Effector memory CD4-positive, alpha-beta T cell (primary cell): Measurements from ENCODE around the gene RMND5B.
"Not testable (repeated sequence)": the region's sequence is repeated elsewhere in the genome, so short reads cannot be mapped to it uniquely, and the experiment has no call there.

Source experiments
- DNase-seq, 3 donors: peaks; one replicate each; pipeline ENCODE4 v3.0.0-alpha.2; 2020
- H3K27ac ChIP-seq: 2 replicates; pipeline ENCODE4 v1.7.0; 2013; ENCODE audit warnings: mild to moderate bottlenecking, low read length, moderate library complexity; ENCODE audit not compliant: insufficient read depth, poor library complexity, severe bottlenecking
- H3K27me3 ChIP-seq: replicated peaks from 2 replicates; pipeline ENCODE4 v1.7.0; 2013; ENCODE audit warnings: mild to moderate bottlenecking, low read length; ENCODE audit not compliant: insufficient read depth, control insufficient read depth, poor library complexity, severe bottlenecking
- H3K36me3 ChIP-seq: 2 replicates; pipeline ENCODE4 v1.7.0; 2013; ENCODE audit warnings: mild to moderate bottlenecking, low read length, moderate library complexity; ENCODE audit not compliant: control insufficient read depth, insufficient read depth
- H3K4me1 ChIP-seq: 2 replicates; pipeline ENCODE4 v1.7.0; 2013; ENCODE audit warnings: low read length, mild to moderate bottlenecking; ENCODE audit not compliant: control insufficient read depth, insufficient read depth, poor library complexity, severe bottlenecking
- H3K4me3 ChIP-seq: 2 replicates; pipeline ENCODE4 v1.7.0; 2013; ENCODE audit warnings: low read length, low read depth, mild to moderate bottlenecking; ENCODE audit not compliant: insufficient read depth, poor library complexity, severe bottlenecking
- H3K9me3 ChIP-seq: 2 replicates; pipeline ENCODE4 v1.7.0; 2013; ENCODE audit warnings: mild to moderate bottlenecking, low read length, moderate library complexity; ENCODE audit not compliant: control insufficient read depth

RMND5B gene

DNA sequence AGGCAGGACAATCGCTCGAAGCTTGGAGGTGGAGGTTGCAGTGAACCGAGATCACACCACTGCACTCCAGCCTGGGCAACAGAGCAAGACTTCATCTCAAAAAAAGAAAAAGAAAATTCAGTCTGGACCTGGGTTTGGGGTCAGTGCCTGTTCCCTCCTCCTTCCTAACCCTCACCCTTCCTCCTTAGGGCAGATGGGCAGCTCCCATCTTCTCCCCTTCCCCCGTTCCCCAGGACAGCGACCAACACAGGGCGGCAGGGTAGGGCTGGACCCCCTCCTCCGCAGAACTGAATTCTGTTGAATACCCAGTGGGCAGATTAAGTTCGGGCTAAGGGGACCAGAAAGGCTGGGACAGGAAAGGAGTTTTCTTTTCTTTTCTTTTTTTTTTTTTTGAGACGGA lies 1.5 kb upstream of the RMND5B start:
- H3K9me3 ChIP-seq = no peaks in the 10 kb centered on the region
- H3K27me3 ChIP-seq = no peaks in the 10 kb centered on the region
- peaks cover 4% of the 10 kb centered on the region for H3K4me1 ChIP-seq
- DNase-seq = no peak
- no peak overlapping the region for H3K27ac ChIP-seq
- H3K4me3 ChIP-seq = no peak overlapping the region
- no peaks in the 10 kb centered on the region for H3K36me3 ChIP-seq

DNA sequence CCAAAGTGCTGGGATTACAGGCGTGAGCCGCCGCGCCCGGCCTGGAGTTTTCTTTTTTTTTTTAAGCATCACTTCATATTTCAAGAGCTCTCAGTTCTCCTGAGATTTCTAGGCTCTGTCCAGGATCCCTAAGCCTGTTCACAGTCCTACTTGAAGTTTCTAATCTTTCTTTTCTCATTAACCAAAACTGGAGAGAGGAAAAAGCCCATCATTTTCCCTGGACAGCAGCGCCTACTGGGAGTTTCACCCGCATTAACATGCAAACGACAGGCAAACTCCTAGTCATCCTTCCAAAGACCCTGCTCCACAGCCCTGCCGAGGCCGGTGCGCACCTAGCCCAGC lies 609 bp upstream of the RMND5B start:
- H3K36me3 ChIP-seq, DNase-seq, H3K9me3 ChIP-seq, H3K4me1 ChIP-seq, H3K27me3 ChIP-seq: not testable (repeated sequence)
- Histone ChIP-seq H3K4me3 (peak overlapping the region; percentile 78), H3K27ac (peak overlapping the region; percentile 78)

DNA sequence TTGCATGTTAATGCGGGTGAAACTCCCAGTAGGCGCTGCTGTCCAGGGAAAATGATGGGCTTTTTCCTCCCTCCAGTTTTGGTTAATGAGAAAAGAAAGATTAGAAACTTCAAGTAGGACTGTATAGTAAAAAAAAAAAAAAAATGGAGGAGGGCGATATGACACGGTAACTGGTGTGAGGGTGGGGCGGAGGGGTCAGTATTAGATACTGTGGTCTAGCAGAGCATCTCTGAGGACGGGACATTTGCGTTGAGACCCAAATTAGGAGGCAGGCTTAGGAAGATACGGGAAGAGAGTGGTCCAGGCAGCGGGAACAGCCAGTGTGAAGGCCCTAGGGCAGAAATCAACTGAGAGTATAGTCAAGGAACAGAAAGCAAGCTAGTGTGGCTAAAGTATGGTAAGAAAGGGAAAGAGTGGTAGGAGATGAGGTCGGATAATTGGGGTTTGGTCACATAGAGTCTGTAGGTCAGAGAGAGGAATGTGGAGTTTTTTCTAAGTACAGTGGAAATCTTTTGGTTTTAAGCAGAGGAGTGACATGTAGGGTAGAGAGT lies 707 bp downstream of the RMND5B start:
- H3K4me1 ChIP-seq = peaks cover 4% of the 10 kb centered on the region
- H3K27ac ChIP-seq = peak overlapping the region; percentile 78
- peak overlapping the region; percentile 78 for H3K4me3 ChIP-seq
- H3K36me3 ChIP-seq = peaks cover 3% of the 10 kb centered on the region
- no peaks in the 10 kb centered on the region for H3K9me3 ChIP-seq
- no peaks in the 10 kb centered on the region for H3K27me3 ChIP-seq
- no peak for DNase-seq

DNA sequence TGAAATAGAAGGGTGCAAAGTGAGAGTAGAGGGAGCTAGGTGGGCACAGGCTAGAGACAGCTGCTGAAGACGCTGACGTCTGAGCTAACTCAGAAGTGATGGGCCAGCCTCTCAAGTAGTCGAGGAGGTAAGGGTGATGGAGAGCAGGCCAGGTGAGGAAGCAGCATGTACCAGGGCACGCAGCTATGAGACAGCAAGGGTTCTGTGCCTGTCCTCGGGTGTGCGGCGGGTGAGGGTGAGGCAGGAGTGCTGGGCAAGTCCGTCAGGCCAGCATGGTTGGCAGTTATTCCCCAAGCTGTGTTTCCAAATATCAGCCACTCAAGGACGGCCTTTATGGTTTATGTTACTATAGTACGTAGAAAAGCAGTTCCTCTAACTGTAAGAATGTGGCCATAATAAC lies 6.2 kb downstream of the RMND5B start:
- DNase-seq = no peak
- Histone ChIP-seq H3K36me3 (peaks cover 3% of the 10 kb centered on the region), H3K27me3 (no peaks in the 10 kb centered on the region), H3K9me3 (no peaks in the 10 kb centered on the region), H3K27ac (no peak overlapping the region), H3K4me1 (no peaks in the 10 kb centered on the region), H3K4me3 (no peak overlapping the region)

DNA sequence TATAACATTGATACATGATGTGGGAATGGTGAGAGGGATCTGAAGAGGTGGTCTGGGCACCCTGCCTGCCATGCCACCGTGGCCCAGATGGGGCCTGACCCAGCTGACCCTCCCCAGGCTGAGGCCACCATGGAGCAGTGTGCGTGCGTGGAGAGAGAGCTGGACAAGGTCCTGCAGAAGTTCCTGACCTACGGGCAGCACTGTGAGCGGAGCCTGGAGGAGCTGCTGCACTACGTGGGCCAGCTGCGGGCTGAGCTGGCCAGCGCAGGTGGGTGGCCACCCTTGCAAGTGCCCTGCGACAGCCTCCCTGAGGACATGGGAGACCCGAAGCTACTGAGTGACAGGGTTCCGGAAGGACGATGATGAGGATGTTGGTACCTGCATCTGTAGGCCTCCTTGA lies 7.2 kb downstream of the RMND5B start:
- no peaks in the 10 kb centered on the region for H3K27me3 ChIP-seq
- no peaks in the 10 kb centered on the region for H3K9me3 ChIP-seq
- H3K4me3 ChIP-seq = no peak overlapping the region
- no peak overlapping the region for H3K27ac ChIP-seq
- no peaks in the 10 kb centered on the region for H3K4me1 ChIP-seq
- DNase-seq = no peak
- H3K36me3 ChIP-seq = peaks cover 11% of the 10 kb centered on the region

DNA sequence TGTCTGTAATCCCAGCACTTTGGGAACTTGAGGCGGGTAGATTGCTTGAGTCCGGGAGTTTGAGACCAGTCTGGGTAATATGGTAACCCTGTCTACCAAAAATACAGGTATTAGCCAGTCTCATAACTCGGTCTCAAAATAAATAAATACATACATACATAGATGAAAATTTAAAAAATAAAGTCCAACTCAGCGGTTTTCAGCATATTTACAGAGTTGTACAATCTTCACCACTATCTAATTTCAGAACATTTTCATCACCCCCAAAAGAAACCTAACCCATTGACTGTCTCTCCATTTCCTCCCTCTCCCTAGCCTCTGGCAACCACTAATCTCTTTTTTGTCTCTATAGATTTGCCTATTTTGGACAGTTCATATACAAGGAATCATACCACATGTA lies 10.7 kb downstream of the RMND5B start:
- H3K36me3 ChIP-seq = peaks cover 34% of the 10 kb centered on the region

DNA sequence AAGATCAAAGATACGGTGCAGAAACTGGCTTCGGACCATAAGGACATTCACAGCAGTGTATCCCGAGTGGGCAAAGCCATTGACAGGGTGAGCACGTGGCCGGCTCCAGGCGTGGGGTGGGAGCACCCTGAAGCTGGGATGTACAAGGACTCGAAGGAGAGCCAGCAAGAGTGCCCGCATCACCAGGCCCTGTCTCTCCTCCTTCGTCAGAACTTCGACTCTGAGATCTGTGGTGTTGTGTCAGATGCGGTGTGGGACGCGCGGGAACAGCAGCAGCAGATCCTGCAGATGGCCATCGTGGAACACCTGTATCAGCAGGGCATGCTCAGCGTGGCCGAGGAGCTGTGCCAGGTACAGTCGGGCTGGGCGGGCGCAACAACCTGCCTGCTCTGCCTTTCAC lies 11.8 kb downstream of the RMND5B start:
- Histone ChIP-seq H3K4me1 (no peaks in the 10 kb centered on the region), H3K27ac (no peak overlapping the region), H3K27me3 (no peaks in the 10 kb centered on the region), H3K36me3 (peaks cover 45% of the 10 kb centered on the region), H3K4me3 (no peak overlapping the region), H3K9me3 (no peaks in the 10 kb centered on the region)
- no peak for DNase-seq

More for the DNA sequence above, 10.7 kb downstream of the RMND5B start:
- H3K27ac ChIP-seq = no peak overlapping the region
- no peak for DNase-seq
- H3K9me3 ChIP-seq = no peaks in the 10 kb centered on the region
- H3K4me1 ChIP-seq = no peaks in the 10 kb centered on the region
- H3K4me3 ChIP-seq = no peak overlapping the region
- H3K27me3 ChIP-seq = no peaks in the 10 kb centered on the region

DNA sequence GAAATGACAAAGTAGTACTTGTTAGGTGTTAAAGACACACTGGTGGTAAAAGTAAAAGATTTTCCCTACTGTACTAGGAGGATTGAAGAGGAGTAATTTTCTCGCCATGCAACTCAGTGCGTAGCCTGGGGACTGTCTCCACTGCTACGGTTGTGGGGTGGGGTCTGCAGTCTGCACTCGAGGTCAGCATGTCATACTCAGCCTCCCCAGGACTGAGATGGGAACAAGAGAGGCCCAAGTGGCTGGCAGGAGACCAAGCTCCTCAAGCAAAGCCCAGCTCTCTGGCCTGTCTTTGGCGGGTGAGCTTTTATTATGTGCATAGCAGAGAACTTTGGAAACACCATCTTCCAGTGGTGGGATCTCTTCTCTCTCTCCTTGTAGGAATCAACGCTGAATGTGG lies 12.4 kb downstream of the RMND5B start:
- Histone ChIP-seq H3K36me3 (peaks cover 50% of the 10 kb centered on the region), H3K4me3 (no peak overlapping the region), H3K27ac (no peak overlapping the region), H3K27me3 (no peaks in the 10 kb centered on the region), H3K9me3 (no peaks in the 10 kb centered on the region), H3K4me1 (no peaks in the 10 kb centered on the region)
- no peak for DNase-seq

DNA sequence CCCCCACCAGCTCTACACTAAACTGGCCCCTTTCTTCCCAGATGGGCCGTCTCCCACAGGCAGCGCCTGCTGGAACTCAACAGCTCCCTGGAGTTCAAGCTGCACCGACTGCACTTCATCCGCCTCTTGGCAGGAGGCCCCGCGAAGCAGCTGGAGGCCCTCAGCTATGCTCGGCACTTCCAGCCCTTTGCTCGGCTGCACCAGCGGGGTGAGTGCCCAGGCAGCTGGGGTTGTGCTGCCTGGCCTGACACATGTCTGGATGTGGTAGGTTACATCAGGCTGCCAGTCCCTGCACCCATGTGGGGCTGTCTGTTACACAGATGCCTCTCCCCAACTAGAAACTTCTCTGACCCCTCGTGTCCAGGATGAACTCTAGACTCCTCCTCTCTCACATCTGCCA lies 13.1 kb downstream of the RMND5B start:
- no peak for DNase-seq
- Histone ChIP-seq H3K27me3 (no peaks in the 10 kb centered on the region), H3K4me1 (no peaks in the 10 kb centered on the region), H3K36me3 (peaks cover 57% of the 10 kb centered on the region), H3K9me3 (no peaks in the 10 kb centered on the region), H3K4me3 (no peak overlapping the region), H3K27ac (no peak overlapping the region)

DNA sequence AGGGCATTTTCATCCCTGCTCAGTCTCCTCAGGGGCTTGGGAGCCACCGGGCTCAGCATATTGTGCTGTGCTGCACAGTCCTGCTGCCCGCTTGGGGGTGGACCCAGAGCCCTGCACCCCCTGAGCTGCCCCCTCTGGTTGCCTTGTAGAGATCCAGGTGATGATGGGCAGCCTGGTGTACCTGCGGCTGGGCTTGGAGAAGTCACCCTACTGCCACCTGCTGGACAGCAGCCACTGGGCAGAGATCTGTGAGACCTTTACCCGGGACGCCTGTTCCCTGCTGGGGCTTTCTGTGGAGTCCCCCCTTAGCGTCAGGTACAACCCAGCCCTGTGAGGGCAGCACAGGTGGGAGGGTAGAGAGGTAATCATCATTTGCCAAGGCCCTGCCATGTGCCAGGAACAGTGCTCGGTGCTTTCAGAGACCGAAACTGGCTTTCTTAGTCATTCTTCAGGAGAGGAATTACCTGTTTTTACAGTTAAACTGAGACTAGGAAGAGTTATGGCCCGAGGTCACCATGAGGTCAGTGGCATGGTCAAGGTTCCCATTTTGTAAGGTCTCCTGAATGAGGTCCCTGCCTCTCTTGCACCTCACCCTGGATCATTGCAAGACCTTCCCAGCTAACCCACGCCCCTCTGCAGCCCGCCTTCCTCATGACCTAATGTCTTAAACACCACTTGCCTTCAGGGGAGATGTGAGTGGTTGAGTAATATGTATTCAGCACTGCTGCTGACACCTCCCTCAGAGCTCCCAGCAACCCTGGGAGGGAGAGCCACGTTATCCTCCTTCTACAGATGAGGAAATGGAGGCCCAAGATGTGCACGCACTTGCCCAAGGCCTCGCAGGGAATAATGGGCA lies 15.4 kb downstream of the RMND5B start:
- H3K4me1 ChIP-seq = no peaks in the 10 kb centered on the region
- H3K27me3 ChIP-seq = no peaks in the 10 kb centered on the region
- H3K36me3 ChIP-seq = peaks cover 79% of the 10 kb centered on the region
- no peak overlapping the region for H3K4me3 ChIP-seq
- peak; percentile 57 to 66 (median 58) for DNase-seq
- H3K9me3 ChIP-seq = no peaks in the 10 kb centered on the region
- H3K27ac ChIP-seq = peak overlapping the region; percentile 8
